IgD-negative memory B cell (primary cell): ENCODE results near the gene ITGAL. TPM values are rescaled to one million over a fixed set of nuclear protein-coding genes. Genes with fewer than 3 reads are reported as not detected.
A peak's percentile ranks its signal among the peaks of the same experiment; 100 is the strongest.

Experiments used
- H3K27ac Mint-ChIP-seq, 3 donors: one replicate each; pipeline ENCODE4 v1.8.0; 2020 to 2022; ENCODE audit warnings: mild to moderate bottlenecking in 3 of 3, mixed read lengths in 3 of 3, moderate library complexity in 1 of 3
- H3K27me3 Mint-ChIP-seq: one replicate; pipeline ENCODE4 v1.8.0; 2021; ENCODE audit warnings: mixed read lengths
- H3K36me3 Mint-ChIP-seq: one replicate; pipeline ENCODE4 v1.8.0; 2020; ENCODE audit warnings: mild to moderate bottlenecking, mixed read lengths
- H3K4me1 Mint-ChIP-seq, 3 donors: one replicate each; pipeline ENCODE4 v1.8.0; 2020 to 2022; ENCODE audit warnings: mixed read lengths in 3 of 3, mild to moderate bottlenecking in 1 of 3
- H3K4me3 Mint-ChIP-seq, 4 donors: one replicate each; pipeline ENCODE4 v1.8.0; 2020 to 2022; ENCODE audit warnings: mild to moderate bottlenecking in 4 of 4, mixed read lengths in 4 of 4, moderate library complexity in 3 of 4
- H3K9me3 Mint-ChIP-seq, 3 donors: one replicate each; pipeline ENCODE4 v1.8.0; 2020 to 2021; ENCODE audit warnings: mixed read lengths in 3 of 3, mild to moderate bottlenecking in 1 of 3
- polyA plus RNA-seq: library from polyadenylated mRNA; unstranded; fragments of 300-500 nt; fragmentation: Illumina TruSeq; gene quantifications from one replicate; pipeline ENCODE4 v1.2.3, GENCODE V29; 2021

The ITGAL gene
- polyA plus RNA-seq, 1 donor from 2014 or later: 51.9 TPM

DNA sequence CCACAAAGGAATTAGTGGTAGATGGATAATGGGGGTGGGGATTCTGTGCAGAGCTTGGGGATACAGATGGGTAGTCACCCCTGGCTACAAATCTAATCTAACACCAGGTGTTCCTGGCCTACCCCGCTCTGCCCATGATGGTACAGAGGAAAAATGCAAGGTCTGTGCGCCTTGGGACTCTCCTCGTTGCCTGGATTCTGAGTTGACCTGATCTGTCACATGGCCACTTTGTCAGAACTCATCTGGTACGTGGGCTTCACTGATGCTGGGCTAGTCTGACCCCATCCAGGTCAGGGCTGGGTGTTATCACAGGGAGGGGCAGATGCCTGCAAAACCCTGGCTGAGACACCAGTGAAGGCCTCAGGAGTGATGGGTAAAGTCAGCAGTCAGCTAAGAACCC, 80.4 kb downstream of the ITGAL start:
- H3K4me1 Mint-ChIP-seq: peaks cover 0 to 11% (median 5%) of the 10 kb centered on the region in 3 donors
- no peak overlapping the region for H3K27ac Mint-ChIP-seq
- H3K36me3 Mint-ChIP-seq: no peaks in the 10 kb centered on the region
- no peaks in the 10 kb centered on the region for H3K9me3 Mint-ChIP-seq
- no peaks in the 10 kb centered on the region for H3K27me3 Mint-ChIP-seq
- H3K4me3 Mint-ChIP-seq: peak overlapping the region in 1 of 4 donors; percentile 69

GRCh38 chr16:30553393-30553899, 80.9 kb downstream of the ITGAL start:
- peaks cover 3 to 11% (median 5%) of the 10 kb centered on the region in 3 donors for H3K4me1 Mint-ChIP-seq
- no peaks in the 10 kb centered on the region for H3K36me3 Mint-ChIP-seq
- H3K4me3 Mint-ChIP-seq: peak overlapping the region in 1 of 4 donors; percentile 69
- H3K27ac Mint-ChIP-seq: peak overlapping the region in 1 of 3 donors; percentile 76
- H3K27me3 Mint-ChIP-seq: no peaks in the 10 kb centered on the region
- H3K9me3 Mint-ChIP-seq: no peaks in the 10 kb centered on the region

GRCh38 chr16:30554557-30555314, 82.2 kb downstream of the ITGAL start:
- Mint-ChIP-seq H3K9me3 (no peaks in the 10 kb centered on the region), H3K27ac (no peak overlapping the region), H3K4me3 (peak overlapping the region in 1 of 4 donors; percentile 69), H3K27me3 (no peaks in the 10 kb centered on the region), H3K4me1 (peaks cover 5 to 15% (median 5%) of the 10 kb centered on the region in 3 donors), H3K36me3 (peaks cover 2% of the 10 kb centered on the region)

- H3K36me3 Mint-ChIP-seq: peaks cover 2% of the 10 kb centered on the region
- peaks cover 1% of the 10 kb centered on the region for H3K27me3 Mint-ChIP-seq
- H3K9me3 Mint-ChIP-seq: no peaks in the 10 kb centered on the region
- H3K4me3 Mint-ChIP-seq: peak overlapping the region in 2 of 4 donors; percentile 84 to 94
- H3K27ac Mint-ChIP-seq: no peak overlapping the region
- H3K4me1 Mint-ChIP-seq: peaks cover 5 to 14% (median 5%) of the 10 kb centered on the region in 3 donors
Observed at GRCh38 chr16:30555315-30556124, 83.0 kb downstream of the ITGAL start.

DNA sequence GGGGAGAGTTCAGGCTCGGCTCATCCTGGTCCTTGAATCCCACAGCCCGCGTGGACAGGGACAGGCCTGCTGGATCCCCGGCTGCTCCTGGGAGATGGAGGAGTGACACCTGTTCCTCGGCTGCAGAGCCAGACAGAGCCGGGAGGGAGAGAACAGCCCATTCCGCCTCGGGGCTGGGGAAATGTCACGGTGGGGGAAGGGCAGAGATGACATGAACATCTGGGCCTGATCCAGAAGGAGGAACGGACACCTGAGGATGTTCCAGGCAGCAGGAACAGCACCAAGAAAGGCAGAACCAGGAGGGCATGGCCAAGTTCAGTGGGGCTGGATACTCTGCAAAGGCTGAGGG, 83.6 kb downstream of the ITGAL start:
- Mint-ChIP-seq H3K27ac (peak overlapping the region in 1 of 3 donors; percentile 23), H3K4me3 (peak overlapping the region in 3 of 4 donors; percentile 84 to 95 (median 94)), H3K9me3 (no peaks in the 10 kb centered on the region), H3K36me3 (peaks cover 2% of the 10 kb centered on the region), H3K27me3 (peaks cover 5% of the 10 kb centered on the region), H3K4me1 (peaks cover 8 to 16% (median 9%) of the 10 kb centered on the region in 3 donors)

- Mint-ChIP-seq H3K4me3 (peak overlapping the region; percentile 84 to 95 (median 94)), H3K9me3 (no peaks in the 10 kb centered on the region)
Observed at GRCh38 chr16:30557707-30557956, 85.1 kb downstream of the ITGAL start.

DNA sequence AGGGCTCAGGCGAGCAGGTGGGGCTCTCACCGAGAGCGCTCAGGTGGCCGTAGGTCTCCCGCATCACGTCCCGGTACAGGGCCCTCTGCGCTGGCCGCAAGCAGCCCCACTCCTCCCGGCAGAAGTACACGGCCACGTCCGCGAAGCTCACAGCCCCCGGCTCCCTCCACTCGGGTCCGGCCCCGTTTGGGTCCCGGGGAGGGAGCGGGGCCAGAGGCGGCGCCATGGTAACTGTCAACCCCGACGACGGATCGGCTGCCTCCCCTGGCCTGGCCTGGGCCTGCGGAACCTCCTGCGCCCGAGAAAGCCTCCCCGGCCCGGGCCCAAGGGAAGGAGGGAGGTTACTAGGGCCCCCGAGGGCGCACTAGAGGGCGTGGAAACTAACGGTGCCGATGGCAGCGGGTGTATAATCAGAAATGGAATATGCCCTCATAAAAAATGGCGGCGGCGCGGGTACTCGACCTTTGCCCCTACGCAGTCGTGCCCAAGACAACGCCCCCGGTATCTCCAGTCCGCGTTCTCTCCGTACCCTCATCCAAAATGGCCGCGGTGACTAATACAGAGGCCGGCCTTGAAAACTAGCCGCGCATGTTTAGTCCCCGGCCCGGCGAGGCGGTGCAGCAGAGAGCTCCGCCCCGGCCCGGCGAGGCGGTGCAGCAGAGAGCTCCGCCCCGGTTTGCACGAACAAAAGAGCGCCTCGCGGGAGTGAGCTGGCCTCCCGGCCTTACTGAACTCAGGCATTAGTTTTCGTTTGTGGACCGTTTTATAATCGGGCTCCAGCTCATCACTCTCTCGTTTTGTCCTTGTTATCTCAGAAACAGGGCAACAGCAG, 85.6 kb downstream of the ITGAL start, which contains the start of gene ZNF764:
Gene ZNF764 (minus strand): TSS at position 418 of the 832 bp plus-strand sequence. CDS start 192 bp downstream, at position 226.
- no peaks in the 10 kb centered on the region for H3K9me3 Mint-ChIP-seq
- H3K36me3 Mint-ChIP-seq: peaks cover 2% of the 10 kb centered on the region
- H3K27ac Mint-ChIP-seq: peak within 1 kb of the TSS; percentile 89 to 94 (median 93)
- H3K4me1 Mint-ChIP-seq: peaks cover 12 to 18% (median 14%) of the 10 kb centered on the region in 3 donors
- H3K27me3 Mint-ChIP-seq: peaks cover 6% of the 10 kb centered on the region
- peak within 1 kb of the TSS; percentile 84 to 95 (median 94) for H3K4me3 Mint-ChIP-seq

More at GRCh38 chr16:30557707-30557956, 85.1 kb downstream of the ITGAL start:
- Mint-ChIP-seq H3K36me3 (peaks cover 2% of the 10 kb centered on the region), H3K27ac (peak overlapping the region; percentile 89 to 94 (median 93)), H3K4me1 (peaks cover 12 to 18% (median 14%) of the 10 kb centered on the region in 3 donors), H3K27me3 (peaks cover 6% of the 10 kb centered on the region)

DNA sequence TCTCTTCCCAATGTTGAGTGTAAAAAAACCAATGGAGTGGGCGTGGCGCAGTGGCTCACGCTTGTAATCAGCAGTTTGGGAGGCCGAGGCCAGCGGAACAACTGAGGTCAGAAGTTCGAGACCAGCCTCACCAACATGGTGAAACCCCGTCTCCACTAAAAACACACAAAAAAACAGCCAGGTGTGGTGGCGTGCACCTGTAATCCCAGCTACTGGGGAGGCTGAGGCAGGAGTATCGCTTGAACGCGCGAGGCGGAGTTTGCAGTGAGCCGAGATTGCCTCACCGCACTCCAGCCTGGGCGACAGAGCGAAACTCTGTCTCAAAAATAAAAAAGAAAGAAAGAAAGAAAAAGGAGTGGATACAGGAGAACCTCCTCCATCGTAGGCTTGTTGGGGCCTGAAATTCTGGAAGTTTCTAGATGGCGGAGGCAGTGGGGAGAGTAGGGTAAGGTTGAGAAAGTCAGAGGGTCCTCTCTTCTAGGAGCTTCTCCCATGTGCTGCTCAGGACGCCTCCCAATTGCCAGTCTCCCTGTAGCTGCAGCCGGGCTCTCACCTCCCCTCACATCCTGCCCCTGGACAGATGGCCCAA, 86.3 kb downstream of the ITGAL start:
- peaks cover 6% of the 10 kb centered on the region for H3K27me3 Mint-ChIP-seq
- H3K36me3 Mint-ChIP-seq: peaks cover 2% of the 10 kb centered on the region
- H3K4me1 Mint-ChIP-seq: peaks cover 10 to 14% (median 13%) of the 10 kb centered on the region in 3 donors
- no peaks in the 10 kb centered on the region for H3K9me3 Mint-ChIP-seq
- H3K27ac Mint-ChIP-seq: peak overlapping the region; percentile 89 to 94 (median 93)
- H3K4me3 Mint-ChIP-seq: peak overlapping the region; percentile 84 to 95 (median 94)

DNA sequence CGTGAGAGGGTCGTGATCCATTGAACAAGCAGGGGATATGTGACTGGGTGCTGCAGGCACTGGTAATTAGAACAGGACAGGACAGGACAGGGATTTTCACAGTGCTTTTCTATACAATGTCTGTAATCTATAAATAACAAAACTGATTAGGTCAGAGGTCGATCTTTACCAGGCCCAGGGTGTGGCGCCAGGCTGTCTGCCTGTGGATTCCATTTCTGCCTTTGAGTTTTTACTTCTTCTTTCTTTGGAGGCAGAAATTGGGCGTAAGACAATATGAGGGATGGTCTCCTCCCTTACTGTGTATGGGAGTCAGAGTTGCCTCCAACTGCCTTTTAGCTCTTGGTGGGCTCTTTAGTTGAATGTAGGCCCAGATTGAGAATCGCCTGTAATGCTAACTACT, 87.1 kb downstream of the ITGAL start:
- H3K36me3 Mint-ChIP-seq: peaks cover 2% of the 10 kb centered on the region
- peak overlapping the region in 1 of 3 donors; percentile 89 for H3K27ac Mint-ChIP-seq
- H3K4me3 Mint-ChIP-seq: peak overlapping the region in 3 of 4 donors; percentile 65 to 94 (median 66)
- peaks cover 10 to 14% (median 13%) of the 10 kb centered on the region in 3 donors for H3K4me1 Mint-ChIP-seq
- peaks cover 6% of the 10 kb centered on the region for H3K27me3 Mint-ChIP-seq
- no peaks in the 10 kb centered on the region for H3K9me3 Mint-ChIP-seq

- Mint-ChIP-seq H3K27ac (peak overlapping the region; percentile 92 to 97 (median 94)), H3K4me1 (peaks cover 9 to 15% (median 14%) of the 10 kb centered on the region in 3 donors), H3K4me3 (peak overlapping the region; percentile 89 to 95 (median 94)), H3K9me3 (no peaks in the 10 kb centered on the region), H3K36me3 (peaks cover 2% of the 10 kb centered on the region), H3K27me3 (peaks cover 6% of the 10 kb centered on the region)
Observed at GRCh38 chr16:30561089-30561816, 88.7 kb downstream of the ITGAL start.

GRCh38 chr16:30562021-30562420, 89.5 kb downstream of the ITGAL start:
- Mint-ChIP-seq H3K9me3 (no peaks in the 10 kb centered on the region), H3K27ac (peak overlapping the region; percentile 92 to 97 (median 94)), H3K4me3 (peak overlapping the region; percentile 89 to 95 (median 94)), H3K27me3 (peaks cover 6% of the 10 kb centered on the region), H3K36me3 (peaks cover 2% of the 10 kb centered on the region), H3K4me1 (peaks cover 9 to 21% (median 14%) of the 10 kb centered on the region in 3 donors)

GRCh38 chr16:30565526-30565925, 93.0 kb downstream of the ITGAL start:
- Mint-ChIP-seq H3K27me3 (peaks cover 5% of the 10 kb centered on the region), H3K36me3 (peaks cover 4% of the 10 kb centered on the region), H3K9me3 (no peaks in the 10 kb centered on the region), H3K4me3 (peak overlapping the region in 1 of 4 donors; percentile 80), H3K4me1 (peaks cover 16 to 32% (median 21%) of the 10 kb centered on the region in 3 donors), H3K27ac (peak overlapping the region in 1 of 3 donors; percentile 25)

DNA sequence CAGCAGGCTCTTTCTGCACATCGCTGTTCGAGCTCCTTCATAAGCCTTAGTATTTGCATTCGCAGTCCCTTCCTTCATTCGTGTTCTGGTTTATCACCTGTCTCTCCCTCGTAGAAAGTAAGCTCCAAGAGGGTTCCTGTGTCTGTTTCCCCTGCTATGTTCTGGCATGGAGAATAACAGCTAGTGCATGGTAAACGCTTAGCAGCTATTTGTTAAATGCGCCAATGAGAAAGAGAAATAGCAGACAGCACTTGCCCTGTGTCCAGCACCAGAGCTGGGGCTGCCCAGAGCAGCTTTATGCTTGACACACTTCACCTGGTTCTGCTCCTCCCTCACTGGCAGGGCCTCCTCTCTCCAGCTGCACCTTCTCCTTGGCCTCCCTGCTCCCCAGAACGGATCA, 93.4 kb downstream of the ITGAL start:
- peak overlapping the region in 2 of 4 donors; percentile 63 to 80 for H3K4me3 Mint-ChIP-seq
- peaks cover 14 to 29% (median 19%) of the 10 kb centered on the region in 3 donors for H3K4me1 Mint-ChIP-seq
- H3K27ac Mint-ChIP-seq: peak overlapping the region in 1 of 3 donors; percentile 89
- peaks cover 4% of the 10 kb centered on the region for H3K36me3 Mint-ChIP-seq
- no peaks in the 10 kb centered on the region for H3K9me3 Mint-ChIP-seq
- peaks cover 3% of the 10 kb centered on the region for H3K27me3 Mint-ChIP-seq
